GM23248 (cell line): ENCODE measurements around the gene DNAJC1. TPM values are rescaled to one million over a fixed set of nuclear protein-coding genes. Genes with fewer than 3 reads are reported as not detected.

Experiments
- DNase-seq: peaks from one replicate; pipeline ENCODE4 v3.0.0-alpha.2; 2015
- H2AFZ ChIP-seq: fragments of 200-600 bp; sonication (generic); 2 replicates; pipeline ENCODE4 v1.6.1; 2016; ENCODE audit warnings: antibody characterized with exemption
- H3F3A ChIP-seq: fragments of 200-600 bp; sonication (generic); 2 replicates; pipeline ENCODE4 v1.6.1; 2016; ENCODE audit warnings: mild to moderate bottlenecking, antibody characterized with exemption, mixed run types; ENCODE audit not compliant: insufficient read depth
- H3K27ac ChIP-seq: fragments of 200-600 bp; sonication (generic); 2 replicates; pipeline ENCODE4 v1.5.1; 2016; ENCODE audit warnings: mild to moderate bottlenecking
- H3K27me3 ChIP-seq: fragments of 200-600 bp; sonication (generic); replicated peaks from 2 replicates; pipeline ENCODE4 v1.6.1; 2016; ENCODE audit warnings: mild to moderate bottlenecking; ENCODE audit not compliant: insufficient read depth
- H3K36me3 ChIP-seq: fragments of 200-600 bp; sonication (generic); 2 replicates; pipeline ENCODE4 v1.6.1; 2016; ENCODE audit warnings: low read depth, mild to moderate bottlenecking
- H3K4me1 ChIP-seq: fragments of 200-600 bp; sonication (generic); 2 replicates; pipeline ENCODE4 v1.6.1; 2016; ENCODE audit warnings: mild to moderate bottlenecking; ENCODE audit not compliant: insufficient read depth
- H3K4me2 ChIP-seq: fragments of 200-600 bp; sonication (generic); one replicate; pipeline ENCODE4 v1.6.1; 2016; ENCODE audit warnings: mild to moderate bottlenecking; ENCODE audit not compliant: unreplicated experiment
- H3K4me3 ChIP-seq: fragments of 200-600 bp; sonication (generic); 2 replicates; pipeline ENCODE4 v1.5.1; 2016; ENCODE audit warnings: mild to moderate bottlenecking
- H3K79me2 ChIP-seq: fragments of 200-600 bp; sonication (generic); 2 replicates; pipeline ENCODE4 v1.6.1; 2016; ENCODE audit warnings: mild to moderate bottlenecking; ENCODE audit not compliant: insufficient read depth
- H3K9ac ChIP-seq: fragments of 200-600 bp; sonication (generic); 2 replicates; pipeline ENCODE4 v1.6.1; 2016; ENCODE audit warnings: mild to moderate bottlenecking
- H3K9me2 ChIP-seq: fragments of 200-600 bp; sonication (generic); 2 replicates; pipeline ENCODE4 v1.6.1; 2016; ENCODE audit warnings: mixed run types, mild to moderate bottlenecking, moderate library complexity; ENCODE audit not compliant: insufficient read depth
- H3K9me3 ChIP-seq: fragments of 200-600 bp; sonication (generic); one replicate; pipeline ENCODE4 v1.6.1; 2017; ENCODE audit warnings: low read depth
- H4K20me1 ChIP-seq: fragments of 200-600 bp; sonication (generic); 2 replicates; pipeline ENCODE4 v1.6.0; 2016; ENCODE audit not compliant: insufficient read depth
- EZH2 ChIP-seq: fragments of 200-600 bp; sonication (generic); IDR thresholded peaks from 2 replicates; pipeline ENCODE4 v1.6.1; 2018; ENCODE audit warnings: antibody characterized with exemption, mild to moderate bottlenecking; ENCODE audit not compliant: insufficient read depth, poor library complexity, severe bottlenecking
- EZH2phosphoT487 ChIP-seq: fragments of 200-600 bp; sonication (generic); IDR thresholded peaks from 2 replicates; pipeline ENCODE4 v1.6.1; 2018; ENCODE audit warnings: antibody characterized with exemption, moderate library complexity, mild to moderate bottlenecking, low read depth; ENCODE audit not compliant: insufficient read depth
- WGBS, 2 experiments: methylation state at CpG; one replicate each; pipeline ENCODE4 v1.1.6; 2015 to 2017; ENCODE audit warnings: low lambda C conversion rate in 2 of 2, low coverage in 1 of 2; ENCODE audit errors: missing lambda C conversion rate in 2 of 2; 5-methylcytosine and 5-hydroxymethylcytosine counted together
- in situ Hi-C: fragments of 300-500 bp; cut with MboI; formaldehyde crosslinking; loops from 2 replicates; pipeline ENCODE4 v1.15.0; 2020
- polyA plus RNA-seq: library from polyadenylated mRNA; unstranded; fragments of >200 nt; fragmentation: Nextera tagmentation; extraction: Ambion mirVana; gene quantifications from 2 replicates; pipeline ENCODE4 v1.2.1, GENCODE V29; 2016
- total RNA-seq: library from RNA; depleted of rRNA; stranded (reverse); fragments of >200 nt; shearing (Covaris generic); gene quantifications from 2 replicates; pipeline ENCODE4 v1.2.3, GENCODE V29; 2014

DNAJC1 gene
- total and polyA plus RNA-seq, 2 experiments from 2014 or later, result 50.9 to 63.9 TPM

GRCh38 chr10:21751341-21752310 lies 251.9 kb downstream of the DNAJC1 start:
- Histone ChIP-seq H3K4me1 (no peaks in the 10 kb centered on the region), H3K27ac (no peak overlapping the region), H3F3A (peaks cover 4% of the 10 kb centered on the region; the same call in 1 of the 2 replicates), H3K4me2 (no peak overlapping the region), H3K9ac (no peak overlapping the region), H3K9me3 (no peaks in the 10 kb centered on the region), H3K27me3 (no peaks in the 10 kb centered on the region), H3K9me2 (no peaks in the 10 kb centered on the region), H3K4me3 (no peak overlapping the region), H2AFZ (no peak overlapping the region), H3K36me3 (no peaks in the 10 kb centered on the region), H4K20me1 (no peaks in the 10 kb centered on the region), H3K79me2 (no peaks in the 10 kb centered on the region)
- no peak for DNase-seq
- 80 to 88% methylated on average over 17 to 26 of the region's 26 CpGs for WGBS, 2 experiments
- TF ChIP-seq EZH2phosphoT487, result no peak
- TF ChIP-seq EZH2, result no peak
- in situ Hi-C loops, result no loop called here

- no peaks in the 10 kb centered on the region for H4K20me1 ChIP-seq
- no peaks in the 10 kb centered on the region for H3K27me3 ChIP-seq
- no peak overlapping the region for H3K27ac ChIP-seq
- TF ChIP-seq EZH2phosphoT487 (no peak), EZH2 (no peak)
- DNase-seq, result peak; percentile 42
- in situ Hi-C loops, result no loop called here
- H2AFZ ChIP-seq, result no peak overlapping the region
- no peaks in the 10 kb centered on the region for H3K36me3 ChIP-seq
- H3K4me1 ChIP-seq, result no peaks in the 10 kb centered on the region
- H3K9me2 ChIP-seq, result no peaks in the 10 kb centered on the region
- H3K4me2 ChIP-seq, result no peak overlapping the region
- no peak overlapping the region for H3K9ac ChIP-seq
- H3F3A ChIP-seq, result peaks cover 4% of the 10 kb centered on the region; the same call in 1 of the 2 replicates
- H3K9me3 ChIP-seq, result no peaks in the 10 kb centered on the region
- 72 to 76% methylated on average over 12 of the region's 12 CpGs for WGBS, 2 experiments
- no peaks in the 10 kb centered on the region for H3K79me2 ChIP-seq
- H3K4me3 ChIP-seq, result no peak overlapping the region
These were observed 253.1 kb downstream of the DNAJC1 start for GRCh38 chr10:21750424-21750823.

DNA sequence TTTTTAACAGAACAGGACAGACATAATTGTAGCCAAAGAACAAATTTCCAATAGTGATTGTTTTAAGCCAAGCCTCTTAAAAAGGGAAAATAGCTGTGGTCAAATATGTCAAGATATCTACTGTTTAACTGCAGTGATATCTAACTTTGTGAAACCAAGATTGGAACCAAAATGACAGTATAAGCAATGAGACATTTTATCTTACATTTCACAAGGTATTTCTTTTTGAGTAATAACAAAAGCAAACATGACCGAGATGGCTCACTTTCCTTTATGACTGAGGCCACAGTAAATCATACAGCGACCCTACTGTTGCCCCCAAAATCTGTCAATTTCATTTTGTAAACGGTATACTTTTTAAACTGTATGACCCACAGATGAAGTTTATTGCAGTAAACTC lies 253.7 kb downstream of the DNAJC1 start:
- no peaks in the 10 kb centered on the region for H3K4me1 ChIP-seq
- H3K9ac ChIP-seq, result no peak overlapping the region
- no peak overlapping the region for H3K27ac ChIP-seq
- TF ChIP-seq EZH2phosphoT487, result no peak
- TF ChIP-seq EZH2, result no peak
- no peaks in the 10 kb centered on the region for H3K36me3 ChIP-seq
- no peaks in the 10 kb centered on the region for H3K79me2 ChIP-seq
- no peaks in the 10 kb centered on the region for H3K9me2 ChIP-seq
- H3K4me2 ChIP-seq, result no peak overlapping the region
- H4K20me1 ChIP-seq, result no peaks in the 10 kb centered on the region
- 65 to 69% methylated on average over 3 of the region's 3 CpGs for WGBS, 2 experiments
- no peak overlapping the region for H2AFZ ChIP-seq
- H3F3A ChIP-seq, result peaks cover 4% of the 10 kb centered on the region; the same call in 1 of the 2 replicates
- no peak overlapping the region for H3K4me3 ChIP-seq
- no peak for DNase-seq
- no peaks in the 10 kb centered on the region for H3K9me3 ChIP-seq
- in situ Hi-C loops, result loop anchor here (25.0 kb wide), 1 partner anchor 462 kb away; no protein-coding TSS in a partner anchor
- H3K27me3 ChIP-seq, result no peaks in the 10 kb centered on the region

- Histone ChIP-seq H2AFZ (no peak overlapping the region), H3K9me2 (no peaks in the 10 kb centered on the region), H3K36me3 (peaks cover 13% of the 10 kb centered on the region), H3K9ac (no peak overlapping the region), H4K20me1 (no peaks in the 10 kb centered on the region), H3K27me3 (no peaks in the 10 kb centered on the region), H3K27ac (no peak overlapping the region), H3K9me3 (no peaks in the 10 kb centered on the region), H3K79me2 (no peaks in the 10 kb centered on the region), H3K4me1 (no peaks in the 10 kb centered on the region), H3F3A (peaks cover 9% of the 10 kb centered on the region), H3K4me3 (no peak overlapping the region), H3K4me2 (no peak overlapping the region)
- TF ChIP-seq EZH2 (no peak), EZH2phosphoT487 (no peak)
- DNase-seq, result no peak
- WGBS, 2 experiments, result 71% methylated on average over 4 of the region's 4 CpGs
- in situ Hi-C loops, result loop anchor here (25.0 kb wide), 1 partner anchor 461 kb away; no protein-coding TSS in a partner anchor
These were observed 255.7 kb downstream of the DNAJC1 start for GRCh38 chr10:21747809-21748208.
